BJ (cell line): Measurements from ENCODE around the gene RHOB. TPM values are rescaled to one million over a fixed set of nuclear protein-coding genes. Genes with fewer than 3 reads are reported as not detected.
"Not testable (repeated sequence)": the region's sequence is repeated elsewhere in the genome, so short reads cannot be mapped to it uniquely, and the experiment has no call there.

Source experiments
- CTCF ChIA-PET: fragments of 350-600 bp; formaldehyde crosslinking; extraction: SDS; loops from one replicate; lab custom pipeline; 2021; ENCODE audit warnings: antibody characterized with exemption, inconsistent platforms; lab: Yijun Ruan, JAX
- POLR2A ChIA-PET: fragments of 300-600 bp; sonication (Branson Sonifier 250); formaldehyde crosslinking; extraction: SDS; loops from one replicate; lab custom pipeline; 2021; ENCODE audit warnings: antibody characterized with exemption; lab: Charles Lee
- DNase-seq: peaks from one replicate; pipeline ENCODE4 v3.0.0-alpha.2; 2011; ENCODE audit warnings: low read depth
- H3K27me3 ChIP-seq: 2 replicates; pipeline ENCODE4 v1.6.0; 2011; ENCODE audit warnings: low read length; ENCODE audit not compliant: control insufficient read depth, insufficient read depth
- H3K36me3 ChIP-seq: 2 replicates; pipeline ENCODE4 v1.5.1; 2011; ENCODE audit warnings: low read length; ENCODE audit not compliant: control insufficient read depth, insufficient read depth
- H3K4me3 ChIP-seq: 2 replicates; pipeline ENCODE4 v1.5.1; 2011; ENCODE audit warnings: low read depth, mild to moderate bottlenecking, control low read depth, low read length
- CTCF ChIP-seq: IDR thresholded peaks from 2 replicates; pipeline ENCODE4 v1.5.1; 2011; ENCODE audit warnings: low read depth, mild to moderate bottlenecking, control low read depth, inconsistent platforms, low read length, moderate library complexity; ENCODE audit not compliant: insufficient read depth
- polyA plus RNA-seq: library from polyadenylated mRNA; depleted of rRNA; stranded (reverse); fragments of >200 nt; gene quantifications from 2 replicates; pipeline ENCODE4 v1.2.3, GENCODE V29; 2011

Gene RHOB
- polyA plus RNA-seq, 1 experiment = 87.2 TPM

- CTCF ChIA-PET = interaction anchor here (0.7 to 3.1 kb wide), 3 partner anchors 73 to 187 kb away, joined by 3 to 10 read pairs (median 3); no protein-coding TSS in a partner anchor
- POLR2A ChIA-PET = interaction anchor here (0.7 to 1.0 kb wide), 2 partner anchors 9 to 33 kb away, joined by 3 to 5 read pairs; partner anchors contain the start of gene RHOB
- no peak for TF ChIP-seq CTCF
- DNase-seq = peak; percentile 63
- no peak overlapping the region for H3K4me3 ChIP-seq
- H3K36me3 ChIP-seq = no peaks in the 10 kb centered on the region
- no peaks in the 10 kb centered on the region for H3K27me3 ChIP-seq
These were observed 9.3 kb downstream of the RHOB start for GRCh38 chr2:20456116-20456571.

- Histone ChIP-seq H3K36me3 (no peaks in the 10 kb centered on the region), H3K27me3 (no peaks in the 10 kb centered on the region), H3K4me3 (no peak overlapping the region)
- no peak for TF ChIP-seq CTCF
- POLR2A ChIA-PET = interaction anchor here (0.7 to 1.0 kb wide), 2 partner anchors 10 to 34 kb away, joined by 3 to 5 read pairs; partner anchors contain the start of gene RHOB
- CTCF ChIA-PET = interaction anchor here (1.0 to 3.1 kb wide), 4 partner anchors 8 to 186 kb away, joined by 3 to 10 read pairs (median 3); no protein-coding TSS in a partner anchor
- DNase-seq = no peak
These were observed 10.0 kb downstream of the RHOB start for GRCh38 chr2:20456636-20457426.

GRCh38 chr2:20457661-20458630, 11.1 kb downstream of the RHOB start:
- H3K4me3 ChIP-seq = no peak overlapping the region
- ChIA-PET POLR2A (no interaction called here), CTCF (interaction anchor here (1.1 to 3.1 kb wide), 3 partner anchors 9 to 185 kb away, joined by 3 to 10 read pairs (median 3); no protein-coding TSS in a partner anchor)
- H3K27me3 ChIP-seq = no peaks in the 10 kb centered on the region; the same call in 1 of the 2 replicates
- H3K36me3 ChIP-seq = no peaks in the 10 kb centered on the region
- TF ChIP-seq CTCF = no peak
- DNase-seq = no peak

- H3K27me3 ChIP-seq, DNase-seq, CTCF ChIA-PET, H3K4me3 ChIP-seq, H3K36me3 ChIP-seq, POLR2A ChIA-PET: not testable (repeated sequence)
These were observed 12.0 kb downstream of the RHOB start for GRCh38 chr2:20458737-20459484.
